SK-N-SH (cell line): Measurements from ENCODE around the gene C10orf120.

Experiments
- CTCF ChIP-seq: fragments of 200-600 bp; sonication (generic); IDR thresholded peaks from 2 replicates; pipeline ENCODE4 v1.6.1; 2017; ENCODE audit warnings: antibody characterized with exemption, mild to moderate bottlenecking, moderate library complexity
- SMC3 ChIP-seq: IDR thresholded peaks from 2 replicates; pipeline ENCODE4 v1.6.1; 2012; ENCODE audit warnings: low read depth, low read length, improper control_type of control experiment

- TF ChIP-seq SMC3 (no peak), CTCF (no peak)
Observed at GRCh38 chr10:122738031-122738430, 38.4 kb upstream of the C10orf120 start.
